GM21717 (cell line): ENCODE measurements around the gene IMMT.

ENCODE experiments used
- ATAC-seq: cut with Tn5 transposase; IDR thresholded peaks from one replicate; pipeline ENCODE4 v1.9.1; 2021; ENCODE audit warnings: mild to moderate bottlenecking, moderate library complexity; ENCODE audit not compliant: unreplicated experiment

IMMT gene

DNA sequence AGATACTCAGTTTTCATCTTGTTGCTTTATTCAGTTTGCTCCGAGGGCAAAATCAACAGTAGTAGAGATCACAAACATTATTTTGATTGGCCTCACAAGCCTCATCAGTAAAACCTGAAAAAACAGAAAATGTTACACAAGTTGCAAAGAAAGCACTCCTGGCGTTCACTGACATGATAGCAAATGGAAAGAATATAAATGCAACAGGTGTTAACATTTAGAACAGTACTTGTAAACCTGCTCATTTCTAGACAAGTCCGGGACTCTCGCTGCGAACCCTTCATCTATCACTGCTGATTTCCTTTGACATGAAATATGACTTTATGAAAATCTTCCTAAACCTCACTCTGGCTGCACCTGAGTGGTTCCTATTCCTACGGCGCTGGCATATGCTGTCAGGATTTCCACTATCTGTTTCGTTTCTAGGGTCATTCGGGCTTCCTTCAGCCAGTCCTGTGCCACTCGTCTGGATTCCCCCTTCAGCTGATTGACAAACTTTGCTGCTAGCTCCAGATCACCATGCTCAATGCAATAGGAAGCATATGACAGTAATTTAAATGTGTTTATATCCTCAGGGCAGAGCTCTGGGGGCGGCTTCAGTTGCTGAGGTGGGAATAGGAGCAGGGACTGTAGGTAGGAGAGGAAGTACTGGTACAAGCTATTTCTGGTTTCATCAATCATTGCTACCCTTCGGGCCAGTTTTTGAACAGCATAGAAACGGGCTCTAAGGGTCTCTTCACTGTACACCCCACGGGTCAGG lies 51.2 kb downstream of the IMMT start:
- no peak for ATAC-seq

DNA sequence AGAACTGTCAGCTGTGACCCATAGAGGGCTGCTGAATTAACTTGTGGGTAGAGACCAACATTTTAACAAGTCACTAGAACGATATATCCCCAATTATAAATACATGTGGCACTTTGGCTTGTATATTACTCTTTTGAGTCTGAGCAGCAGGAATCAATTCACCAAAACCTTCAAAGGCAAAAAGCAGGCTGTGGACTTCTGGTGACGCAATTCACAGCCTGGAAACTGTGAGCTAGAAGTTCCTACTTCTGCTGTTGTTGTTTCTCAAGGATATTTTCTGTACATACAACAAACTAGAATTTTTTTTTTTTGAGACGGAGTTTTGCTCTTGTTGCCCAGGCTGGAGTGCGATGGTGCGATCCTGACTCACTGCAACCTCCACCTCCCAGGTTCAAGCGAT lies 52.0 kb downstream of the IMMT start:
- no peak for ATAC-seq

DNA sequence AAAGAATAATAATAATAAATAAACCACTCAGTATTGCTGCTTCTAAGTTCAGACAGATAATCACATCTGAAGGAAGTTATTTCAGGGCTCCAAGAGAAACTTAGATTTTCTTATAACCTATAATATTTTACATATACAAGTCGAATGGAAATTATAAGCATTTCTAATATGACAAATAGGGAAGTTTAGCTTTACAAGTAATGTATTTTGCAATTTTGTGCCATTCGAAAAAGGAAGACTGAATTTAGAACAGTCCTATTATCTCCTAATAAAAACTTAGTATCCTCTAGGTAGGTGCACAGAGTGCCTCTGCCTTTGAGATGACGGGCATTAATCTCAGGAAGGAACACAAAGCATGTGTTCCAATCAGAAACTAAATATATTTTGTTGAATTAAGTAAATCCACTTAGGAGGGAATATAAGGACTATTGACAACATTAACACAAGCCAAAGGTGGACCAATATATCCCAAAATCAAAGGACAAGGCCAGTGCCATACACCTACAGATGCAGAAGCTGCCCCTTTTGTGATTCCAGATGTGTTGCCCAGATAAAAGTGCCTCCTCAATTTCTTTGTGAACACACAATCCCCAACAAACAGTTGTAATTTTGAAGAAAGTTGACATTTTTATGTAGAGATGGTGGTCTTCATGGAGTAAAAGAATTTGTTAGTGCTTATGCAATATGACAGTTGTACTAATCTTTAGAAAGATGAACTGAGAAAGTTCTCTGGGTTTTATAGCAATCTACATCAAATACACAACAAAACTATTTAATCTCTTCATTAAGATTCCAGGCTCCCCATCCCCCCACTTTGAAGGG lies 52.6 kb downstream of the IMMT start:
- ATAC-seq = no peak

DNA sequence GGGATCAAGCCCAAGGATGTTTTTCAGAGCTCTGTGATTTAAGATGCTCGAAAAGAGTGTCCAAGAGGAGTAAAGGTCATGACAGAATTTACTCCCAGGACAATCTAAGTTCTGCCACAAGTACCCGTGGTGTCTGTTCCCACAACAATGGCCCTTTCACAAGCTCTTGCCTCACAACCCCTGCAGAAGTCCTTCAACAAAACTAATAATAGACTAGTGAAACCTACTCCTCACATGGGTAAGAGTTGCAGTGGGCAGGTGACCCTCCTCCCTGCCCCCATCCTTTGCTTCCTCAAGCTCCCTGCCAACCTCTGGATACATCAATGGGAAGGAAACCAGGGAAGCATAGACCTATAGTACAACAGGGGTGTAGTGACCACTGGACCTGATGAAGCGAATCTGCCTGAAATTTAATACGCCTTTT lies 54.3 kb downstream of the IMMT start:
- no peak for ATAC-seq

DNA sequence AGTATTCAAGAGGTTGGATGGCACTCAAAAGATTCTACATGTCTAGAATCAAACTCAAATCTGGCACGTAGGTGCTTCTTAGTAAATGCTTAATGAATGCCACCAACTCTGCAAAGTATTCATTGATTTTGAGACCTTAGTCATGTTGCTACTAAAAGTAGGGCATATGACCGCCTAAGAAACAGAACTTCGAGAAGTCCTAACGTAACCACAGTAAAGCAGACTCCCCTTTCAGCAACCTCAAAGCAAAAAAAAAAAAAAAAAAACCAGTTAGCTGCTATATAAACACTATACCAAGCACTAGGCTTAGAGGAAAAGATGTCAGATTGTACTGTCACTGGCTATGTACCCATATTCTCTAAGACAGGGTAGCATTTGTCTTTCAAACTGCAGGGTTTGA lies 55.3 kb downstream of the IMMT start:
- ATAC-seq = no peak

DNA sequence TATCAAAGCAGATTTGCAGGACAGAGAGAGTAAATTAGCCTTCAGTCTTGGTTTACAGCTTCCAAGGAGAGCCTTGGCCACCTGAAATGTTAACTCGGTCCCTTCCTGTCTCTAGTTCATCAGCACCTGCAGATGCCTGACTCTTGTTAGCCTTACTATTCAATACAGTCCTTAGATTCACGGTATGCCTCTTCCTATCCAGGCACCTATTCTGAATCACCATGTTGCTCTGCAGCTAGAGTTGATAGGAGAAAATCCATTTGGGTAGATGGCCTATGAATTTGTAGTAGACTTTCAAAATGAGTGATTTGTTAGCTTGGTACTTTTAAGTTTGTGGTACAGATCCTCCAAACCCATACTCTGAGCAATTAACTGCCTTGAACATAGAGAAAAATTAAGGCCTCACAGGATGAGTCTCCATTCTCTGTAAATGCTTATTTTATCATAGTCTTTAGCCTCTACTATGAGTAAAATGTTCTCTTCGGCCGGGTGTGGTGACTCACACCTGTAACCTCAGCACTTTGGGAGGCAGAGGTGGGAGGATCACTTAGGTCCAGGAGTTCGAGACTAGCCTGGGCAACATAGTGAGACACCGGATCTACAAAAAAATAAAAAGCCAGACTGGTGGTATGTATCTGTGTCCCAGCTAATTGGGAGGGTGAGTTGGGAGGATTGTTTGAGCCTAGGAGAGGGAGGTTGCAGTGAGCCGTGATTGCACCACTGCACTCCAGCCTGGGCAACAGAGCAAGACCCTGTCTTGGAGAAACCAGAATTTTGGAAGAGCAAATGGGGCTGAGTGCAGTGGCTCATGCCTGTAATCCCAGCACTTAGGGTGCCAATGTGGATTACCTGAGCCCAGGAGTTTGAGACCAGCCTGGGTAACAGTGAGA lies 56.3 kb downstream of the IMMT start:
- no peak for ATAC-seq

DNA sequence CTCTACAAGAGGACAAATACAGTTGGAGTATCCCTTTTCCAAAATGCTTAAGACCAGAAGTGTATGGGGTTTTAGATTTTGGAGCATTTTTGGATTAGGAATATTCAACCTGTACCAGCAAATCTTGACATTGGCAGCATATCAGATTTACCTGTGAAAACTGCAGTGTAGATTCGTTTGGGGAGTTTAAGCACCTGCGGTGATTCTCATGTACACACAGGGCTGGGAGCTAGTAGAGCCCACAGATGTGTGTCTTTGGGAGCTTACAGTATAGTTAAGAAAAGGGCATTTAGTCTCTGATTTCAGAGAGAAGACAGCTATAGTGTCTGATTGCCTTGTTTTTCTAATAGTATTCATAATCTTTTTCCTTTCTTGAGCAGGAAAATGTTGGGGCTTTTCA lies 59.1 kb downstream of the IMMT start:
- ATAC-seq = no peak

DNA sequence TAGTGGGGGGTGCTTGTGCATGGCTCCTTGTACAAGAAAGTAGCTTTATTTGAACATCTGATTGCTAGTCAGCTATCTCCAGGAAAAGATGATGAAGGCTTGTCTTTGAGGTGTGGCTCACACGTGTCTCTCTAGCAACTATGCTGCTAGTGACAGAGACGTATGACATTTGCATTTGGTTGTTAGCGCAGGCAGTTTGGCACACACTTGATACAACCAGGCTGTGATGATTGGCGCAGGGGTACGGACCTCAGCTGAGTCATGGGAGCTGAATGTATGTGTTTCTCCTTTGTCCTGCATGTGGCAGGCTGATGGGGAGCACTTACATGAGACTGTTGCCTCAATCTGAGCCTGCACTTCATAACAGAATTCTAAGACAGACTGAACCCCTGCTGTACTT lies 59.6 kb downstream of the IMMT start:
- no peak for ATAC-seq

DNA sequence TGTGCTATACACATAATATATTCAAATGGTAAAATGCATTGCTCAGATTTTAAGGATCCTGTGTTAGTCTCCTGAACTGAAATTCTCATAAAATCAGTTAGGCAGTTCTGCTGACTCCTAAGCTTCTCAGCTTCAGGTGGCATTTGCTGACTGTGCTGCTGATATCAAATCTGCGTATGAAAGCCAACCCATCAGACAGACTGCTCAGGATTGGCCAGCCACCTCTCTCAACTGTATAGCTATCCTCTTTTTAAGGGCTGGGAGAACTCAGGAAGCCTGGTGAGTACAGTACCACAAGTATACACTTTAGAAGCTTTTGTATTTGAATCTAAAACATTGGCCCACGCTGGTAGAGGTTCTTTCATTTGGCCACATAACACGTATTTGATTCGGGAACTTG lies 60.6 kb downstream of the IMMT start:
- ATAC-seq = no peak

DNA sequence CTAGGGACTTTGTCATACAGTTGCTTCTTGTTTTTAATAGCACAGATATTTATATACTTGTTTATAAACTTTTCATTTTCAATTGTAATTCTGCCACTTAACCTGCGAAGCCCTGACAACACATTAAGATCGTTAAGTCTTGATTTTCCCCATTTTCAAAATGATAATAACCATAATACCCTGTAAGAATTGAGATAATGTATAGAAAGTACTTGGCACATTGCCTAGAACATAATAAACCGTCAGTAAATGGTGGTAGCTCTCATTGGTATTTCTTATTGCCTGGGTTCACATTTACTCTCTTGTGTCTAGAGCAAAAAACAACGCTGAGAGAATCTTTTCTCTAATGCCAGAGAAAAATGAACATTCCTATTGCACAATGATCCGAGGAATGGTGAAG lies 70.6 kb downstream of the IMMT start:
- ATAC-seq = no peak

DNA sequence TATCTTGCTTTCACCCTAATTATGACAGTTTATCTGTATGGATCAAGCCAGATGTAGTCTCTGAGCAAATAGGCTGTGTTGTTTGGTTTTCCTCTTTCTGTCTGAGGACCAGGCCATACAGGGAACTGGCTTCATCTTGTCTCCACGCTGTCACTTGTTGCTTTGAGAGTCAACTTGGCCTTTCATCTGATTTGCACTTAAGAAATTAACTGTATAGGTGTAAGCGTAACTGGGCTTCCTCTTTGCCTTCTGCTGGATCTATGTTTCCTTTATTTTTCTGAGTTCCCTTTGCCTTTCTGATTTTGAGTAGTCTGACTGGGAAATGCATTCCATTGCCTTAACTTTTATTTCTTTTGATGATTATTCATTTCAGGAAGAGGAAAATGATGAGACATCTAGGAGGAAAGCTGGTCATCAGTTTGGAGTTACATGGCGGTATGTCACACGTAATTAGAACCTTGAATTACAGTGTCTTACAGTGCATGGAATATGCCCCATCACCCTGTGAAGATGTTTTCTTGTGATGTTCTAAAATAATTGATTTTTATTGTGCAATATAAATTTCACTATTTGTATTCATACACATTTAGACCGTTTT lies 71.8 kb downstream of the IMMT start:
- ATAC-seq = no peak

DNA sequence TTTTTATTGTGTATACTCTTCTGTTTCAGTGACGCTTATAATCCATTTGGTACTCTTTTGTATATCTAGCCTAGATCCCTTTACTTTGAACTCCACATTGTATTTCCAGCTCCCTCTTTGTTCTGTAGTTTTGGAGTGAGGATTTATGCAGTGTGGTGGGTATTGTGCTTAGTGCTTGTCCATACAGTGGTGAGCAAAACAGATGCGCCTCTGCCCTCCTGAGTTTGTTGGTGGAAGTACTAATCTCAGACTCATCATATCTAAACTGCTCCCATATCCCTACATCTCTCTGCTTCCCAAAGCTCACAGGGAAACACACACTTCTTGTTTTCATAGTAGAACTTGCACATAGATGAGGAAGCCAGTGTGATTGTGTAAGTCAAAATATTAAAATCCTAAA lies 77.1 kb downstream of the IMMT start:
- ATAC-seq = no peak

DNA sequence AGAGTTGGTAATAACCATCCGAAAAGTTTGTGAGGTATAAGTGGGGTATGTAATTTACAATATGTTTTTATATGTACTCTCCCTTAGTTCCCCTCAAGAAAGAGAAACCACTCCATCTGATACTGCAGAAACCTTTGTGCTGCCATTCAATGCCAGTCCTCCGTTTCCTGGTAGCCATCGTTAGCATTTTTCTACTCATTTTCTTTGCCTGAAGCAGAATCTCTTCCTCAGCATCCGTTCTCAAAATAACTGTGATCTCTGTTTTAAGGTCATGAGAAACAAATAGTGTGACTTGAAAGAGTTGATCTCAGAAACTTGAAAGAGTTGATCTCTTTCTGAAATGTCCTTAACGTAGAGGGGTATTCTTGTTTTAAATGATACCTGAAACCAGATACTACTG lies 88.2 kb downstream of the IMMT start:
- no peak for ATAC-seq

DNA sequence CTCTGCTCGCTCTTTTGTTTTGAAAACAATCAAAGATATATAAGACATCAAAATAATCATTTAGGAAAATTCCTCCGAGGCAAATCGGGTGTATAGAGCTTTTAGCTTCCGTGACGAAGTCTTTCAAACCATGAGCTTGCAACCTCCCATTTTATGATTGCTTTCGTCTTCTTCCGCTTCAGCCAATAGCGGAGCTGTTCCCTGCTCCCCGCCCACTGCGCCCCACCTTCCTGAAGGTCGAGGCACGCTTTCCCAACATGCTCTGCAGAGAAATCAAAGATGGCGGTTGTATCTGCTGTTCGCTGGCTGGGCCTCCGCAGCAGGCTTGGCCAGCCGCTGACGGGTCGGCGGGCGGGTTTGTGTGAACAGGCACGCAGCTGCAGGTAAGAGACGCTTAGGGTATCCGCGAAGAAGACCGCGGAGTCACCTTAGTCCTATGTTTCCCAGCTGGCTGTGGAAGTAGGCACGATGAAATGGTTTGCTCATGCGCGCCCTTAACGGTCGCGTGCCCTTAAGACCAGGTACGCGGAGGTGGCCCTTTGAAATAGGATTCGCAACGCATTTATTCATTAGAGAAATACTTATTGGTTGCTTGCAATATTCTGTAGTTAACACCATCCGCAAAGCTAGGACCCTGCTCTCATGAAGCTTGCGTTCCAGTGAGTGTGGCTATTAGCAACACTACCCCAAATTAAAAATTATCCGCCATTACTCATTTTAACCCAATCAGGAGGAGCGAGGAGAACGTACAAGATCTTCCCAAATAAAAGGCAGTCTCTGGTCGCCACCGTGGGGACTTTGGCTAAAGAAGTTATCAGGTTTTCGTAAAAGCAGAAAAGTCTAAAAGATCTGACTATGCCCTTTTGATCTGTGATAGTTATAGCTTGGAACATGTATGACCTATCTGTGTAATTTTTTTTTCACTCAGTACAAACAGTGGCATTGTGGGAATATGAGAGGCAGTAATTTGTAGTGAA lies 89.0 kb downstream of the IMMT start, which contains the start of gene PTCD3:
Gene PTCD3, plus strand, starts transcription at position 267 of the 977 bp plus-strand sequence. Its CDS starts 13 bp downstream, at position 280.
- ATAC-seq = peak; percentile 87

DNA sequence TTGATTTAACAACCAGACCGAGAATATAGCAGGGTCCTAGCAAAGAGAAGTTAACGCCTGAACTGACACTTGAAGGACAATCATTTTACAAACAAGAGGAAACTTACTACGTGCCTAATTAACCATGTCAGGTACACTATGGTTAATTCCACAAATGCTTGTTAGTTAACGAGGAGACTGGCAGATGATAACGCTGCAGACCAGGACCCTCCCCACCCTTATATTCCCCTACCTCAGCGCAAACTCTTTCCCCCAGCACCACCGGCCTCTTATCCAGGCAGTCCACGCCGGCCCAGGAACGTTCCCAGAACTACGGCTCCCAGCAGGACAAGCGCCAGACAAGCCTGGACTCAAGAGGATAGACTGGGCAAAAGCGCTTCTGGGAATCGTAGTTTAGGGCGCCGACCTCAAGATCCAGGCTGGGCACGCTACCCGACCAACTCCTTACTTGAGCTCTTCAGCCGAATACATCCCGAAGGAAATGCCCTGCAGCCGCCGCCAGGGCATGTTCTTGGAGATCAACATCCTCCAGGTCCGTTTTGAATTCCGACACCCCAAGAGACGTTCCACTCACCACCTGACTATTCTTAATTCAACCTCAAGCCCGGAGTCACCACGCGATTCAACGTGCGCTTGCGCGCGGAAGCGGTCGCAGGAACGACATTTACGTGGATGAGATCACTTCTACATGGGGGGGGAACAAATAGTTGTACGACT lies 89.9 kb downstream of the IMMT start, which contains the start of gene POLR1A:
Gene POLR1A, minus strand, starts transcription at position 635 of the 717 bp plus-strand sequence. Its CDS starts 110 bp downstream, at position 525.
- peak; percentile 64 for ATAC-seq

DNA sequence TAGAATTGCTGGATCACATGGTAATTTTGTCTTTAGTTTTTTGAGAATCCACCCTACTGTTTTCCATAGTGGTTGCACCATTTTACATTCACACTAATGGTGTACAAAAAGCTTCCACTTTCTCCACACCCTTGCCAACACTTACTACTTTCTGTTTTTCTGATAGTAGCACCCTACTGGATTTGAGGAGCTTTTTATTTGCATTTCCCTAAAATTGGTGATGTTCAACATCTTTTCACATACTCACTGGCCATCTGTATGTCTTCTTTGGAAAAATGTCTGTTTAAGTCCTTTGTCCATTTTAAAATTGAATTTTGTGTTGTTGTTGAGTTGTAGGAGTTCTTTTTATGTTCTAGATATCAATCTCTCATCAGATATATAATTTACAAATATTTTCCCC lies 93.1 kb downstream of the IMMT start:
- ATAC-seq = no peak

DNA sequence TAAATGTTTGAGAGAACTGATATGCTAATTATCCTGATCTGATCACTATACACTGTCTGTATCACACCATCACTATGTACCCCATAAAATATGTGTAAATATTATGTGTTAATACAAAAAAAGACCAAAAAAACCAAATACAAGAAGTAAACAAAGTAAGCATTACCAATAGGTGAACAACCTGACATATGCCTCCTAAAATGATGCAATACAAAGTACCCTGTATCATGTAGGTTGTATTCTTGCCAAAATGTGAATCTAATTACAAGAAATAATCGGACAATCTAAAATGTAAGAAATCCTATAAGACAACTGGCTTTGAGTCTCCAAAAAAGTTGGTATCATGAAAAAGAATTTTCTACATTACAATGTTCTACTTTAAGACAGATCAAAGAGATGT lies 97.3 kb downstream of the IMMT start:
- no peak for ATAC-seq

DNA sequence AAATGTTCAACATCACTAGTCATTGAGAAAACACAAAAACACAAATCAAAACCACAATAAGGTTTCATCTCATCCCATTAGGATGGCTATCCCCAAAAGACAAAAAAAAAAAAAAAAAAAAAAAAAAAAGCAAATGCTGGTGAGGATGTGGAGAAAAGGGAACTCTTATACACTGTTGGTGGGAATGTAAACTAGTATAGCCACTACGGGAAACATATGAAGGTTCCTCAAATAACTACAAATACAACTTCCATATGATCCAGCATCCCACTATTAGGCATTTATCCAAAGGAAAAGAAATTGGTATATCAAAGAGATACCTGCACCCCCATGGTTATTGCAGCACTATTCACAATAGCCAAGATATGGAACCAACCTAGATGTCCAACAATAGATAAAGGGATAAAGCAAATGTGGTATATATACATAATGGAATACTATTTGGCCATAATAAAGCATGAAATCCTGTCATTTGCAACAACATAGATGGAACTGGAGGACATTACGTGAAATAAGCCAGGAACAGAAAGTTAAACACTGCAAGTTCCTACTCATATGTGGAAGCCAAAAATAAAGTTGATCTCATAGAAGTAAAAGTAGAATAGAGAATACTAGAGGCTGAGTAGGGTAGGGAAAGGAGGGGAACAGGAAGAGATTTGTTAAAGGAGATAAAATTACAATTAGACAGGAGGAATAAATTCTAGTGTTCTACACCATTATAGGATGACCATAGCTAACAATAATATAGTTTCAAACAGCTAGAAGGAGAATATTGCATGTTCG lies 98.0 kb downstream of the IMMT start:
- no peak for ATAC-seq
